B cell (primary cell): ENCODE measurements around the gene CLINT1. TPM values are rescaled to one million over a fixed set of nuclear protein-coding genes. Genes with fewer than 3 reads are reported as not detected.
A peak's percentile ranks its signal among the peaks of the same experiment; 100 is the strongest.

Experiments
- ATAC-seq: fragments of 200-7000 bp; cut with Tn5 transposase; one replicate; pipeline ENCODE4 v1.10.0; 2021; ENCODE audit warnings: low read depth, mild to moderate bottlenecking, moderate number of reproducible peaks, moderate library complexity
- CTCF ChIA-PET: fragments of 350-600 bp; sonication (Branson Sonifier 250); formaldehyde crosslinking; loops from one replicate; lab custom pipeline; 2021; ENCODE audit warnings: antibody characterized with exemption, inconsistent platforms; lab: Charles Lee
- POLR2A ChIA-PET: fragments of 350-600 bp; sonication (Branson Sonifier 250); formaldehyde crosslinking; loops from one replicate; lab custom pipeline; 2021; ENCODE audit warnings: antibody characterized with exemption; lab: Charles Lee
- DNase-seq: peaks from one replicate; pipeline ENCODE4 v3.0.0; 2013
- H2AFZ ChIP-seq: 2 replicates; pipeline ENCODE4 v1.6.1; 2012; ENCODE audit warnings: mild to moderate bottlenecking, low read depth, low read length; ENCODE audit not compliant: insufficient read depth, poor library complexity, severe bottlenecking
- H3K27ac ChIP-seq, 2 donors: 1 replicate in 1 of 2; 2 replicates in 1 of 2; pipeline ENCODE4 v1.5.1; 2012 to 2013; ENCODE audit warnings: low read length in 2 of 2, mild to moderate bottlenecking in 2 of 2, moderate library complexity in 1 of 2
- H3K27me3 ChIP-seq, 4 experiments: fragments of 200-600 bp in 1 of 4; sonication (generic) in 1 of 4; replicated peaks in 1 of 4; 1 replicate in 2 of 4; 2 replicates in 2 of 4; pipeline versions ENCODE4 v1.6.1 to v1.7.0; 2013 to 2016; ENCODE audit warnings: low read length in 3 of 4, mild to moderate bottlenecking in 2 of 4, mixed read lengths in 1 of 4, moderate library complexity in 1 of 4; ENCODE audit not compliant: insufficient read depth in 4 of 4, control insufficient read depth in 3 of 4; ENCODE audit errors: control extremely low read depth in 1 of 4
- H3K36me3 ChIP-seq, 2 experiments: replicated peaks in 1 of 2; 1 replicate in 1 of 2; 2 replicates in 1 of 2; pipeline versions ENCODE4 v1.6.1 to v1.7.1; 2013; ENCODE audit warnings: low read length in 1 of 2; ENCODE audit not compliant: insufficient read depth in 2 of 2, control insufficient read depth in 1 of 2; ENCODE audit errors: control extremely low read depth in 1 of 2, extremely low read depth in 1 of 2
- H3K4me1 ChIP-seq, 2 donors: fragments of 200-600 bp in 1 of 2; sonication (generic) in 1 of 2; 1 replicate in 1 of 2; 2 replicates in 1 of 2; pipeline versions ENCODE4 v1.5.1 to v1.6.1; 2013 to 2017; ENCODE audit warnings: low read length in 2 of 2; ENCODE audit not compliant: control insufficient read depth in 2 of 2, insufficient read depth in 2 of 2
- H3K4me2 ChIP-seq: replicated peaks from 2 replicates; pipeline ENCODE3; 2012; ENCODE audit warnings: mild to moderate bottlenecking, low read depth, low read length; ENCODE audit not compliant: poor library complexity, severe bottlenecking
- H3K4me3 ChIP-seq, 5 experiments: fragments of 200-600 bp in 1 of 5; sonication (generic) in 1 of 5; 1 replicate in 3 of 5; 2 replicates in 2 of 5; pipeline versions ENCODE4 v1.5.1 to v1.7.0; 2011 to 2016; ENCODE audit warnings: low read length in 4 of 5, mild to moderate bottlenecking in 4 of 5, low read depth in 2 of 5, control low read depth in 1 of 5, moderate library complexity in 1 of 5; ENCODE audit not compliant: insufficient read depth in 1 of 5; ENCODE audit errors: control extremely low read depth in 1 of 5, extremely low read depth in 1 of 5
- H3K79me2 ChIP-seq: fragments of 200-600 bp; sonication (generic); one replicate; pipeline ENCODE4 v1.6.0; 2016; ENCODE audit warnings: low read length; ENCODE audit not compliant: control insufficient read depth, insufficient read depth
- H3K9ac ChIP-seq: fragments of 200-600 bp; sonication (generic); 2 replicates; pipeline ENCODE4 v1.6.1; 2017; ENCODE audit warnings: mild to moderate bottlenecking, low read length, moderate library complexity
- H3K9me3 ChIP-seq, 3 donors: one replicate each; pipeline versions ENCODE4 v1.6.1 to v1.7.1; 2013; ENCODE audit warnings: low read length in 2 of 3; ENCODE audit not compliant: control insufficient read depth in 2 of 3, insufficient read depth in 1 of 3; ENCODE audit errors: control extremely low read depth in 1 of 3
- H4K20me1 ChIP-seq: 2 replicates; pipeline ENCODE4 v1.6.0; 2012; ENCODE audit warnings: mild to moderate bottlenecking, low read length; ENCODE audit not compliant: insufficient read depth, control insufficient read depth, poor library complexity, severe bottlenecking
- H3K27ac Mint-ChIP-seq: one replicate; pipeline ENCODE4 v1.8.0; 2021; ENCODE audit warnings: mixed read lengths
- H3K27me3 Mint-ChIP-seq: one replicate; pipeline ENCODE4 v1.8.0; 2021; ENCODE audit warnings: mixed read lengths
- H3K4me1 Mint-ChIP-seq: one replicate; pipeline ENCODE4 v1.8.0; 2021; ENCODE audit warnings: mixed read lengths
- H3K4me3 Mint-ChIP-seq: one replicate; pipeline ENCODE4 v1.8.0; 2021; ENCODE audit warnings: mixed read lengths
- H3K9me3 Mint-ChIP-seq: one replicate; pipeline ENCODE4 v1.8.0; 2022; ENCODE audit warnings: mixed read lengths; ENCODE audit not compliant: insufficient read depth
- EZH2 ChIP-seq: IDR thresholded peaks from 2 replicates; pipeline ENCODE4 v1.6.1; 2012; ENCODE audit warnings: borderline replicate concordance, low read depth, mild to moderate bottlenecking, moderate library complexity, low read length; ENCODE audit not compliant: insufficient read depth, poor library complexity, severe bottlenecking
- WGBS: methylation state at CpG from one replicate; pipeline ENCODE4 v1.1.5; 2013; ENCODE audit warnings: missing lambda C conversion rate; ENCODE audit not compliant: insufficient coverage; 5-methylcytosine and 5-hydroxymethylcytosine counted together
- intact Hi-C: fragments of 100-400 bp; cut with micrococcal nuclease; formaldehyde crosslinking; loops from one replicate; pipeline ENCODE4 v1.10.0; 2022
- polyA plus RNA-seq: library from polyadenylated mRNA; depleted of rRNA; stranded (reverse); fragments of >200 nt; gene quantifications from 2 replicates; pipeline ENCODE4 v1.2.3, GENCODE V29; 2012
- total RNA-seq, 2 donors: library from RNA; stranded (reverse); fragments of 120-200 nt in 1 of 2; gene quantifications; 1 replicate in 1 of 2; 2 replicates in 1 of 2; pipeline versions ENCODE4 v1.2.3 to v1.2.4, GENCODE V29; 2013 to 2022
- TF ChIP-seq, protein P1 (sequence below): fragments of 200-600 bp; IDR thresholded peaks from one replicate; pipeline ENCODE4 v1.8.0; 2022; ENCODE audit warnings: antibody characterized with exemption, mild to moderate bottlenecking

The CLINT1 gene
- total and polyA plus RNA-seq, 2 donors (not counting 1 experiment from before 2014, with no cell fraction given), result 69.7 to 89.1 TPM

DNA sequence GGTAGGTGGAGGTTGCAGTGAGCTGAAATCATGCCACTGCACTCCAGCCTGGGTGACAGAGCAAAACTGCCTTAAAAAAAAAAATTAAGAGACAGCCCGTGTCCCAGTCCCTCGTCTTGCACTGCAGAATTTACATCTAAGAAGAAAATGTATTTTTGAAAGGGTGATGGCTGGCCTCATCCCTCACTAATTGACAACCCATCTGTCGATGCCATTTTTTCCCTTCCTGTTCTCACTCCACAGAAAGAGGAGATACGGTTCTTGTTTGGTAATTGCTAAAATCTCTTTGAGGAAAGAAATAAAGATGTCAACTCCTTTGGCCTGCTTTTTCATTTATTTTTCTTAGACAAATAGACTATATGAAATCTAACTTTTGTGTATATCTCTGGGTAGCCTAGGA lies 117.8 kb downstream of the CLINT1 start:
- H3K4me2 ChIP-seq, result no peak overlapping the region
- H3K36me3 ChIP-seq, result peaks cover 0 to 9% of the 10 kb centered on the region in 2 experiments
- TF ChIP-seq, protein P1, sequence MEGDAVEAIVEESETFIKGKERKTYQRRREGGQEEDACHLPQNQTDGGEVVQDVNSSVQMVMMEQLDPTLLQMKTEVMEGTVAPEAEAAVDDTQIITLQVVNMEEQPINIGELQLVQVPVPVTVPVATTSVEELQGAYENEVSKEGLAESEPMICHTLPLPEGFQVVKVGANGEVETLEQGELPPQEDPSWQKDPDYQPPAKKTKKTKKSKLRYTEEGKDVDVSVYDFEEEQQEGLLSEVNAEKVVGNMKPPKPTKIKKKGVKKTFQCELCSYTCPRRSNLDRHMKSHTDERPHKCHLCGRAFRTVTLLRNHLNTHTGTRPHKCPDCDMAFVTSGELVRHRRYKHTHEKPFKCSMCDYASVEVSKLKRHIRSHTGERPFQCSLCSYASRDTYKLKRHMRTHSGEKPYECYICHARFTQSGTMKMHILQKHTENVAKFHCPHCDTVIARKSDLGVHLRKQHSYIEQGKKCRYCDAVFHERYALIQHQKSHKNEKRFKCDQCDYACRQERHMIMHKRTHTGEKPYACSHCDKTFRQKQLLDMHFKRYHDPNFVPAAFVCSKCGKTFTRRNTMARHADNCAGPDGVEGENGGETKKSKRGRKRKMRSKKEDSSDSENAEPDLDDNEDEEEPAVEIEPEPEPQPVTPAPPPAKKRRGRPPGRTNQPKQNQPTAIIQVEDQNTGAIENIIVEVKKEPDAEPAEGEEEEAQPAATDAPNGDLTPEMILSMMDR, result no peak
- TF ChIP-seq EZH2, result no peak
- no peak overlapping the region for H3K27ac Mint-ChIP-seq
- no peak overlapping the region for H3K9ac ChIP-seq
- peaks cover 8% of the 10 kb centered on the region for H3K79me2 ChIP-seq
- H3K27me3 Mint-ChIP-seq, result no peaks in the 10 kb centered on the region
- ChIA-PET POLR2A (interaction anchor here (0.7 to 0.8 kb wide), 2 partner anchors 10 to 92 kb away, joined by 3 to 5 read pairs; partner anchors contain the start of gene THG1L), CTCF (interaction anchor here (0.7 to 9.0 kb wide), 11 partner anchors 10 to 537 kb away, joined by 3 to 100 read pairs (median 6); partner anchors contain the start of genes C5orf52 and THG1L)
- DNase-seq (no peak), ATAC-seq (no peak)
- intact Hi-C loops, result loop anchor here (5.0 kb wide), 1 partner anchor 239 kb away; no protein-coding TSS in a partner anchor
- H3K4me3 ChIP-seq, result no peak overlapping the region
- H2AFZ ChIP-seq, result no peak overlapping the region
- H4K20me1 ChIP-seq, result no peaks in the 10 kb centered on the region
- no peak overlapping the region for H3K4me3 Mint-ChIP-seq
- no peaks in the 10 kb centered on the region for H3K9me3 Mint-ChIP-seq
- H3K27me3 ChIP-seq, result no peaks in the 10 kb centered on the region
- no peak overlapping the region for H3K27ac ChIP-seq
- peaks cover 12 to 13% of the 10 kb centered on the region in 2 donors for H3K4me1 ChIP-seq
- WGBS, result no CpG with 5 or more reads among the region's 4 CpGs
- H3K9me3 ChIP-seq, result no peaks in the 10 kb centered on the region
- H3K4me1 Mint-ChIP-seq, result peaks cover 22% of the 10 kb centered on the region

DNA sequence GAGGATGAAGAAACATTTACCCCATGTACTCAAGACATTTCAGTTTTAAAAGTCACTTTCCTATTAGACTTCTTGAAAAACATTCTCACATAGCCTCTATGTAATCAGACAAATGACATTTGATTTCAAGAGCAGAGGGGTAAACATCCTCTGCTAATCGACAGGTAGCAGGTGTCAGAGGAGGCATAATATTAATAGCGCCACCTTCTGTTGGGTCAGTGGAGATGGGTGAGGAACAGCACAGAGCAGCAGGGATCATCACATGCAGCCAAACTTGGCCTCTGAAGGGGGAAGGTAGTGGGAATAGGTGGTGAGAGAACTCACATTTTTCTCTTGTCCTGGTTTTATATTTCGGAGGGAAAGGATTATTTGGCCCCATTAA lies 118.7 kb downstream of the CLINT1 start:
- Histone ChIP-seq H3K79me2 (peaks cover 8% of the 10 kb centered on the region), H4K20me1 (no peaks in the 10 kb centered on the region), H3K9me3 (no peaks in the 10 kb centered on the region), H3K27me3 (no peaks in the 10 kb centered on the region), H3K4me2 (no peak overlapping the region), H3K4me3 (no peak overlapping the region), H2AFZ (no peak overlapping the region), H3K4me1 (peaks cover 12 to 13% of the 10 kb centered on the region in 2 donors), H3K27ac (no peak overlapping the region), H3K9ac (no peak overlapping the region), H3K36me3 (peaks cover 2 to 14% of the 10 kb centered on the region in 2 experiments)
- Mint-ChIP-seq H3K9me3 (no peaks in the 10 kb centered on the region), H3K4me3 (no peak overlapping the region), H3K27ac (no peak overlapping the region), H3K4me1 (peaks cover 19% of the 10 kb centered on the region), H3K27me3 (no peaks in the 10 kb centered on the region)
- TF ChIP-seq, protein P1, result peak; percentile 58
- TF ChIP-seq EZH2, result no peak
- POLR2A ChIA-PET, result no interaction called here
- ATAC-seq (no peak), DNase-seq (peak; percentile 53)
- intact Hi-C loops, result loop anchor here (5.0 kb wide), 1 partner anchor 238 kb away; no protein-coding TSS in a partner anchor
- CTCF ChIA-PET, result interaction anchor here (6.5 to 9.0 kb wide), 2 partner anchors 71 to 308 kb away, joined by 93 to 100 read pairs; partner anchors contain the start of gene C5orf52
- 76% methylated on average over 3 of the region's 3 CpGs for WGBS
